ENCODE measurements around the gene GPR27. TPM values are rescaled to one million over a fixed set of nuclear protein-coding genes. Genes with fewer than 3 reads are reported as not detected.

GPR27 gene
- total RNA-seq, 1 donor from 2014 or later: 1.0 TPM

- Mint-ChIP-seq H3K4me3 (peak overlapping the region; percentile 80), H3K27ac (no peak overlapping the region), H3K4me1 (peaks cover 26% of the 10 kb centered on the region), H3K27me3 (peaks cover 64% of the 10 kb centered on the region), H3K36me3 (ENCODE audit: low read depth) (no peaks in the 10 kb centered on the region), H3K9me3 (no peaks in the 10 kb centered on the region)
- intact Hi-C loops (cut with micrococcal nuclease): loop anchor here (5.0 kb wide), 1 partner anchor 72 kb away; no protein-coding TSS in a partner anchor
- DNase-seq: no peak
These were observed 30.7 kb downstream of the GPR27 start for GRCh38 chr3:71784201-71784913.

GRCh38 chr3:71784914-71785531 lies 31.4 kb downstream of the GPR27 start, which contains the start of gene PROK2:
Gene PROK2, minus strand, starts transcription at chr3:71785148. Its CDS starts 96 bp downstream, at chr3:71785052.
- Mint-ChIP-seq H3K36me3 (ENCODE audit: low read depth) (no peaks in the 10 kb centered on the region), H3K27ac (peak within 1 kb of the TSS; percentile 28), H3K4me1 (peaks cover 20% of the 10 kb centered on the region), H3K27me3 (peaks cover 63% of the 10 kb centered on the region), H3K9me3 (no peaks in the 10 kb centered on the region), H3K4me3 (peak within 1 kb of the TSS; percentile 80)
- DNase-seq: peak; percentile 71
- intact Hi-C loops (cut with micrococcal nuclease): loop anchor here (5.0 kb wide), 1 partner anchor 73 kb away; no protein-coding TSS in a partner anchor

- peaks cover 14% of the 10 kb centered on the region for H3K4me1 Mint-ChIP-seq
- no peak for DNase-seq
- no peaks in the 10 kb centered on the region for H3K36me3 Mint-ChIP-seq (ENCODE audit: low read depth)
- intact Hi-C loops (cut with micrococcal nuclease): no loop called here
- H3K4me3 Mint-ChIP-seq: peak overlapping the region; percentile 77
- H3K27me3 Mint-ChIP-seq: peaks cover 67% of the 10 kb centered on the region
- peak overlapping the region; percentile 28 for H3K27ac Mint-ChIP-seq
- H3K9me3 Mint-ChIP-seq: no peaks in the 10 kb centered on the region
These were observed 32.0 kb downstream of the GPR27 start for GRCh38 chr3:71785532-71786216.

- peaks cover 13% of the 10 kb centered on the region for H3K4me1 Mint-ChIP-seq
- H3K9me3 Mint-ChIP-seq: no peaks in the 10 kb centered on the region
- H3K4me3 Mint-ChIP-seq: peak overlapping the region; percentile 77
- no peak for DNase-seq
- H3K36me3 Mint-ChIP-seq (ENCODE audit: low read depth): no peaks in the 10 kb centered on the region
- intact Hi-C loops (cut with micrococcal nuclease): no loop called here
- no peak overlapping the region for H3K27ac Mint-ChIP-seq
- H3K27me3 Mint-ChIP-seq: peaks cover 67% of the 10 kb centered on the region
These were observed 32.5 kb downstream of the GPR27 start for GRCh38 chr3:71786217-71786549.

GRCh38 chr3:71786551-71786950 lies 32.9 kb downstream of the GPR27 start:
- H3K4me3 Mint-ChIP-seq: no peak overlapping the region
- no peak overlapping the region for H3K27ac Mint-ChIP-seq
- intact Hi-C loops (cut with micrococcal nuclease): no loop called here
- H3K4me1 Mint-ChIP-seq: peaks cover 13% of the 10 kb centered on the region
- no peaks in the 10 kb centered on the region for H3K36me3 Mint-ChIP-seq (ENCODE audit: low read depth)
- H3K27me3 Mint-ChIP-seq: peaks cover 68% of the 10 kb centered on the region
- DNase-seq: no peak
- H3K9me3 Mint-ChIP-seq: no peaks in the 10 kb centered on the region

GRCh38 chr3:71787851-71788405 lies 34.3 kb downstream of the GPR27 start:
- Mint-ChIP-seq H3K4me3 (no peak overlapping the region), H3K9me3 (no peaks in the 10 kb centered on the region), H3K27me3 (peaks cover 59% of the 10 kb centered on the region), H3K4me1 (peaks cover 13% of the 10 kb centered on the region), H3K36me3 (ENCODE audit: low read depth) (no peaks in the 10 kb centered on the region), H3K27ac (no peak overlapping the region)
- intact Hi-C loops (cut with micrococcal nuclease): no loop called here
- DNase-seq: no peak

GRCh38 chr3:71789922-71790321 lies 36.3 kb downstream of the GPR27 start:
- H3K9me3 Mint-ChIP-seq: no peaks in the 10 kb centered on the region
- peaks cover 6% of the 10 kb centered on the region for H3K4me1 Mint-ChIP-seq
- H3K27me3 Mint-ChIP-seq: peaks cover 51% of the 10 kb centered on the region
- H3K4me3 Mint-ChIP-seq: no peak overlapping the region
- intact Hi-C loops (cut with micrococcal nuclease): no loop called here
- H3K27ac Mint-ChIP-seq: no peak overlapping the region
- H3K36me3 Mint-ChIP-seq (ENCODE audit: low read depth): no peaks in the 10 kb centered on the region
- DNase-seq: no peak

GRCh38 chr3:71791634-71792033 lies 38.0 kb downstream of the GPR27 start:
- intact Hi-C loops (cut with micrococcal nuclease): no loop called here
- H3K36me3 Mint-ChIP-seq (ENCODE audit: low read depth): no peaks in the 10 kb centered on the region
- peaks cover 3% of the 10 kb centered on the region for H3K4me1 Mint-ChIP-seq
- no peaks in the 10 kb centered on the region for H3K9me3 Mint-ChIP-seq
- no peak for DNase-seq
- H3K27ac Mint-ChIP-seq: no peak overlapping the region
- H3K27me3 Mint-ChIP-seq: peaks cover 45% of the 10 kb centered on the region
- H3K4me3 Mint-ChIP-seq: no peak overlapping the region

GRCh38 chr3:71796290-71796689 lies 42.6 kb downstream of the GPR27 start:
- H3K4me3 Mint-ChIP-seq: no peak overlapping the region
- no peak for DNase-seq
- intact Hi-C loops (cut with micrococcal nuclease): no loop called here
- H3K9me3 Mint-ChIP-seq: no peaks in the 10 kb centered on the region
- H3K4me1 Mint-ChIP-seq: peaks cover 3% of the 10 kb centered on the region
- peaks cover 40% of the 10 kb centered on the region for H3K27me3 Mint-ChIP-seq
- H3K36me3 Mint-ChIP-seq (ENCODE audit: low read depth): no peaks in the 10 kb centered on the region
- no peak overlapping the region for H3K27ac Mint-ChIP-seq

- H3K27ac Mint-ChIP-seq: no peak overlapping the region
- intact Hi-C loops (cut with micrococcal nuclease): no loop called here
- no peaks in the 10 kb centered on the region for H3K36me3 Mint-ChIP-seq (ENCODE audit: low read depth)
These were observed 43.8 kb downstream of the GPR27 start for GRCh38 chr3:71797455-71797854.

GRCh38 chr3:71800023-71800422 lies 46.4 kb downstream of the GPR27 start:
- no peaks in the 10 kb centered on the region for H3K9me3 Mint-ChIP-seq
- H3K27me3 Mint-ChIP-seq: peaks cover 33% of the 10 kb centered on the region
- intact Hi-C loops (cut with micrococcal nuclease): no loop called here
- peaks cover 3% of the 10 kb centered on the region for H3K4me1 Mint-ChIP-seq
- no peak overlapping the region for H3K27ac Mint-ChIP-seq
- DNase-seq: no peak
- no peaks in the 10 kb centered on the region for H3K36me3 Mint-ChIP-seq (ENCODE audit: low read depth)
- H3K4me3 Mint-ChIP-seq: no peak overlapping the region

More at GRCh38 chr3:71797455-71797854, 43.8 kb downstream of the GPR27 start:
- H3K9me3 Mint-ChIP-seq: no peaks in the 10 kb centered on the region
- H3K4me3 Mint-ChIP-seq: no peak overlapping the region
- H3K27me3 Mint-ChIP-seq: peaks cover 37% of the 10 kb centered on the region
- no peak for DNase-seq
- H3K4me1 Mint-ChIP-seq: peaks cover 3% of the 10 kb centered on the region

- no peaks in the 10 kb centered on the region for H3K36me3 Mint-ChIP-seq (ENCODE audit: low read depth)
- H3K27ac Mint-ChIP-seq: no peak overlapping the region
- no peak overlapping the region for H3K4me3 Mint-ChIP-seq
- no peaks in the 10 kb centered on the region for H3K9me3 Mint-ChIP-seq
- peaks cover 27% of the 10 kb centered on the region for H3K27me3 Mint-ChIP-seq
- intact Hi-C loops (cut with micrococcal nuclease): no loop called here
- H3K4me1 Mint-ChIP-seq: no peaks in the 10 kb centered on the region
- no peak for DNase-seq
These were observed 48.3 kb downstream of the GPR27 start for GRCh38 chr3:71801986-71802385.

- no peak for DNase-seq
- Mint-ChIP-seq H3K4me1 (no peaks in the 10 kb centered on the region), H3K27ac (no peak overlapping the region), H3K9me3 (no peaks in the 10 kb centered on the region), H3K4me3 (no peak overlapping the region), H3K27me3 (peaks cover 26% of the 10 kb centered on the region), H3K36me3 (ENCODE audit: low read depth) (no peaks in the 10 kb centered on the region)
- intact Hi-C loops (cut with micrococcal nuclease): no loop called here
These were observed 49.6 kb downstream of the GPR27 start for GRCh38 chr3:71803248-71803647.

- DNase-seq: no peak
- Mint-ChIP-seq H3K36me3 (ENCODE audit: low read depth) (no peaks in the 10 kb centered on the region), H3K27me3 (peaks cover 15% of the 10 kb centered on the region), H3K4me1 (no peaks in the 10 kb centered on the region), H3K27ac (no peak overlapping the region), H3K4me3 (no peak overlapping the region), H3K9me3 (no peaks in the 10 kb centered on the region)
- intact Hi-C loops (cut with micrococcal nuclease): no loop called here
These were observed 51.5 kb downstream of the GPR27 start for GRCh38 chr3:71805199-71805598.
